GM18499 (cell line): ENCODE measurements around the gene TACC2.

Experiments used
- ATAC-seq: cut with Tn5 transposase; IDR thresholded peaks from one replicate; pipeline ENCODE4 v1.9.1; 2021; ENCODE audit warnings: moderate number of reproducible peaks; ENCODE audit not compliant: insufficient read depth, unreplicated experiment

The TACC2 gene

DNA sequence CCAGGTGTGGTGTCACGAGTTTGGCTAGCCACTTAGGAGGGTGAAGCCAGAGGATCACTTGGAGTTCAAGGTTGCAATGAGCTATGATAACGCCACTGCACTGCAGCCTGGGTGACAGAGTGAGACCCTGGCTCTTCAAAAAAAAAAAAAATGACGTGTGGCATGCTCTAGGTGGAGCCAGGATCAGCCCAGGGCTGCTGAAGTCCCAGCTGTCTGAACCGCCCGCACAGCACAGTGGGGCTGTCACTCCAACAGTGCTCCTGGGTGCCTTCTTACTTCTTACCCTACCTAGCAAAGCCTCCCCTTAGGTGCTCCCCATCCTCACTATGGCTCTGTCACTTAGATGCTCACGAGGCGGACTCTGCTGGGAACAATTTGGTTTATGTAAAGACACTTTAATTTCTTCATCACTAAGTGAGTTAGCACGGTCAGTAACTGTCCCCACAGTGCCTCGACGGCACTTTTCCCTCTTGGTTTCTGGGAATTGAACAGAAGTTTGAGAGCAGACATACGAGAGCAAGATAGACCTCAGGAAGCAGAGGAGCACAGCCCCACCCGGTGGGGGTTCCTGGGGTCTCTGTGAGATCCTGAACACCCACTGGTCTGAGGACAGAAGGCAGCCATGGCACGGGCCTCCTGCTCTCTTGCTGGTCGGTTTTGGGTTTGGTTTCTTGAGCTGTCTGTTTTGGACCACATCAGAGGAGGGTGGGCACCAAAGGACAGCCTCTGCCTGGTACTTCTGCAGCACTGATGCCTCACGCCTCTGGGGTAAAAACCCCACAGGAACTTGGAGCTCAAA lies 215.9 kb downstream of the TACC2 start:
- no peak for ATAC-seq

- no peak for ATAC-seq
Measured at GRCh38 chr10:122206471-122207065, 217.6 kb downstream of the TACC2 start.

DNA sequence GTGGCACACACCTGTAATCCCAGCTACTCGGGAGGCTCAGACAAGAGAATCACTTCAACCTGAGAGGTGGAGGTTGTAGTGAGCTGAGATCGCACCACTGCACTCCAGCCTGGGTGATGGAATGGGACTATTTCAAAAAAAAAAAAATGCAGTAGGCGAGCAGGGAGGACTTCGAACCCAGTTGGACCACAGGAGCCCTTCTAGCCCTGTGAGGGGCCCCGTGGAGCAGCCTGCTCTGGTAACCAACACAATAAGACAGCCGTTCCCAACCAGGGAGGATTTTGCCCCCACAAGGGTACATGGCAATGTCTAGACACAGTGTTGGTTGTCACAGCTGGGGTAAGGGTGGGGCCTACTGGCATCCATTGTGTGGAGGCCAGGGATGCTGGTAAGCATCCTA lies 218.2 kb downstream of the TACC2 start:
- ATAC-seq = no peak

GRCh38 chr10:122207596-122207995 lies 218.6 kb downstream of the TACC2 start:
- no peak for ATAC-seq

DNA sequence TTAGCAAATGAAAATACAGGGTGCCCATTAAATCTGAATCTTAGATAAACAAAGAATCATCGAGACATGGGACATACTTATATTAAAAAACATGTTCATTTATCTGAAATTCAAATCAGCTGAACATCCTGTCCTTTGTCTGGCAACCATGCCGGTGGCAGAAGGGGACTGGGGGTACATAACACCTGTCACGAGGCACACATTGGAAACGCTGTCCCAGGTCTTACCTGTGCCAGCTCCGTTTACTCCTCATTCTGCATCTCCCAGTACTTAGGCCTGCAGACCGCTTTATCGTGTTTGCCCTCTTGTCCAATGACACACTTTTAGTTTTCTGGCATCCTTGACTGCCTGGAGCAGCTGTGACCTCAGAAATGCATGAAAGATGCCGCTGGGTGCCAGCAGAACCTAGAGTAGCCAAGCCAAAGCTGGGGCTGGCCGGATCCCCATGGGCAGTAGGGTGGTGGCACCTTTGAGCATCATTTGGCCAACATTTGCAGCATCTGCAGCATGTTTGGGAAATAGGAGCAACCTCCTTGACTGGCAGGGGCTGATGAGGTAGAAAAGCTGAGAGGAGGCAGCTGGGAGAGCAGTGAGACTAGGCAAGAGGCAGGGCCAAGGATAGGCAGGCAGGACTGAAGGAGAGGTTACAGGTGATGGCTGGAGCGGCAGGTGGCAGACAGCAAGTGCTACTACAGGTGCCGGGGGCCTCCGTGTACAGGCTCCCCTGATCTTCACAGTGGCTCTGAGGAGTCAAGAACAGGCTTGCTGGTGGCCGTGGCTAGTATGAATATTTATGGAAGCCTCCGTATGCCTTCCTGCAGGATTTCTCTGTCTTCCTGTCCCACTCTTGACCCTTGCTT lies 219.8 kb downstream of the TACC2 start:
- ATAC-seq = no peak

DNA sequence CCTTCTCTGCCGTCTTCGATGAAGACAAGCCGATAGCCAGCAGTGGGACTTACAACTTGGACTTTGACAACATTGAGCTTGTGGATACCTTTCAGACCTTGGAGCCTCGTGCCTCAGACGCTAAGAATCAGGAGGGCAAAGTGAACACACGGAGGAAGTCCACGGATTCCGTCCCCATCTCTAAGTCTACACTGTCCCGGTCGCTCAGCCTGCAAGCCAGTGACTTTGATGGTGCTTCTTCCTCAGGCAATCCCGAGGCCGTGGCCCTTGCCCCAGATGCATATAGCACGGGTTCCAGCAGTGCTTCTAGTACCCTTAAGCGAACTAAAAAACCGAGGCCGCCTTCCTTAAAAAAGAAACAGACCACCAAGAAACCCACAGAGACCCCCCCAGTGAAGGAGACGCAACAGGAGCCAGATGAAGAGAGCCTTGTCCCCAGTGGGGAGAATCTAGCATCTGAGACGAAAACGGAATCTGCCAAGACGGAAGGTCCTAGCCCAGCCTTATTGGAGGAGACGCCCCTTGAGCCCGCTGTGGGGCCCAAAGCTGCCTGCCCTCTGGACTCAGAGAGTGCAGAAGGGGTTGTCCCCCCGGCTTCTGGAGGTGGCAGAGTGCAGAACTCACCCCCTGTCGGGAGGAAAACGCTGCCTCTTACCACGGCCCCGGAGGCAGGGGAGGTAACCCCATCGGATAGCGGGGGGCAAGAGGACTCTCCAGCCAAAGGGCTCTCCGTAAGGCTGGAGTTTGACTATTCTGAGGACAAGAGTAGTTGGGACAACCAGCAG lies 221.7 kb downstream of the TACC2 start:
- ATAC-seq = no peak

- ATAC-seq = no peak
Measured at GRCh38 chr10:122213364-122213763, 224.4 kb downstream of the TACC2 start.

DNA sequence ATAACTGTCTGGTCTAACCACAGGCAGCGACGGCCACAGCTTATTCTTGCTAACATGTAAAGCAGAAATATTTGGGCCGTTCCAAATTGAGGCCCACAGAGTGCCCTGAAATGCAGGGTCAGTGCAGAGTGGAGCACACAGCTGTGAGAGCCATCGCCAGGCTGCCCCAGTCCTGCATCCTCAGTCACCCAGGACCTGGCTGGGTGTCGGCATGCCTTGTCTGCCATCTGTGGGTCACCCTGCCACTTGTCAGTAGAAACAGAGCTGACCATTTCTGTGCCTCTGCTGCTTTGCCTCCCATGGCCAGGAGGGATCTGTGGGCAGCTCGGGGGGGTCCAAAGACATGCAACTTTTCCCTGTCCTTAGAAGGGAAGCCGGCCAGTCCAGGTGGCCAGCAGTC lies 224.8 kb downstream of the TACC2 start:
- ATAC-seq = no peak

- no peak for ATAC-seq
Measured at GRCh38 chr10:122216047-122216446, 227.1 kb downstream of the TACC2 start.

DNA sequence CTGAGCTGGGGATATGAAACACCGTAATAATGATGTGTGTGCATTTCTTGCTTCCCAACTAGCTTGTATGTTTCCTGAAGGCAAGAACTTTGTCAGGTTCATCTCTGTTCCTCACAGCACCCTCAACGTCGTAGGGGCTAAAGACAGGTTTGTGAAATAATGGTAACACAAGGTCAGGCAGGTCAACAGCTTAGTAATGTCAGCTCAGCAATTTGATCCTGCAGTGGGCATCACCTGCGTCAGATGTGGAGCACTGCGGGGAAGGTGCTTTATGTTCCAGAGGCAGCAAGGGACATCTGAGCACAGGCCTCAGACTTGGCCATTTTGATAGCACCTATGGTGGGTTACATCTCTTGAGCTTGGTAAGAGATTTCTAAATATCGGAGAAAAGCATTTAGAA lies 230.4 kb downstream of the TACC2 start:
- ATAC-seq = no peak

GRCh38 chr10:122220736-122221135 lies 231.8 kb downstream of the TACC2 start:
- no peak for ATAC-seq

DNA sequence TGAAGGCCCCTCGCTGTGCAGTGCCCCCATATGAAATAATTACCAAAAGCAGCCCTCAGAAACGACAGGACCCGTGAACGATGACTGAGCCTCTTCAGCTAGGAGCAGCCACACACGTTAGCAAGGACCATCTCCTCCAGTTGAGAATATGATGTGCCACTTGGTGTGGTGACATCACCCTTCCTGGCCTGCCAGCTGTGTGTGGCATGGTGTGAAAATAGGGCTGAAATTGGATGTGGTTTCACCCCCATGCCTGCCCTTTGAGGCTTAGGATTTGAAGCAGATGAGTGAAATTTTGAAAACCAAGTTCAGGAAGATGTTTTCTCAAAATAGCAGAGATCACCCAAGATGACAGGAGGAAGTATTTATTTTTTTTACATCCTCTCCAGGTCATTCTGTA lies 233.0 kb downstream of the TACC2 start:
- ATAC-seq = no peak

- ATAC-seq = no peak
Measured at GRCh38 chr10:122222638-122223037, 233.7 kb downstream of the TACC2 start.

DNA sequence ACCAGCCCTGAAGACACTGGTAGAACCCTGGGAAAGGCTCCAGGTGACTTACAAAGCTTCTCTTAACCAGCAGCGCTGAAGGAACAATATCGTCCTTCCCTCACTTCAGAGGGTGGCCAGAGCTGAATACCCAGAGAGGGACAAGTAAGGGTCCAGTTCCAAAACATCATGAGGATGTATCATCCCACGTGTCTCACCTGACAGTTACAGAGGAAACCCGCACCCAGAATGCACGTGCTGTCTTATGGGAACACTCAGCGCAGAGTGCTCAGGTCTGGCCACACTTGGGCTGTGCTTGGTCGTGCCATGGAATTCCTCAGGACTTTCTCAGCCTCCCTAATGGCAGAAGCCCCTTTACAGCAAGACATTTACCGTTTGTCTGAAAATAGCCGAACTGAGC lies 235.2 kb downstream of the TACC2 start:
- ATAC-seq = no peak

DNA sequence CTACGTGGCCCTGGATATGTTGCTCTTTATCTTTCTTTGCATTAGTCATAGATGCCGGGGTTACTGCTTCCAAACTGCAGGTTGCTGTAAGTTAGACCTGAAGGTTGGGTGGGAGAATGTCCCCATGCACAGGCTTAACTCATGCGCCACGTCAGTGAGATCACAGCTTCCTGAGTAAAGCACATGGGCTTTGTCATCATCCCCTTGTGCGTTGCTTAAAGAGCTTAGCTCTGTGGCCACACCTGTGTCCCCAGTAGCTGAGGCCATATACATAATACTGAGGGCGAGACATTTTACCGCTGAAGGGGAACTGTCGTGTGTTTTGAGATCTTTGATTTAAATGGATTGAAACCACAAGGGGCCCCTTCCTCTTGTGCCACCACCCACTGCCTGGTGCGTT lies 236.4 kb downstream of the TACC2 start:
- ATAC-seq = no peak

DNA sequence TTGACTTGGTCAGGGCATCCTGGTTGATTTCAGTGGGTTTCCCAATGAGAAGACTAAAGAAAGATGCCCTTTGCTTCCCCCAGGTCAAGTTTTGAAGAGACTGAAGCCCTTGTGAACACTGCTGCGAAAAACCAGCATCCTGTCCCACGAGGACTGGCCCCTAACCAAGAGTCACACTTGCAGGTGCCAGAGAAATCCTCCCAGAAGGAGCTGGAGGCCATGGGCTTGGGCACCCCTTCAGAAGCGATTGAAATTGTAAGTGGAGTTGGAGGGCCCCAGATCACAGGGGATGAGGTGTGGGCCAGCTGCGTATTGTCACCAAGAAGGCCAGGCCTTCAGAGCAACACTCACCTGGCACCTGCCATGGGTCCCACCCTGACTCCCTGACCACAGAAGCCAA lies 238.8 kb downstream of the TACC2 start:
- no peak for ATAC-seq

GRCh38 chr10:122229666-122230065 lies 240.7 kb downstream of the TACC2 start:
- ATAC-seq = no peak

DNA sequence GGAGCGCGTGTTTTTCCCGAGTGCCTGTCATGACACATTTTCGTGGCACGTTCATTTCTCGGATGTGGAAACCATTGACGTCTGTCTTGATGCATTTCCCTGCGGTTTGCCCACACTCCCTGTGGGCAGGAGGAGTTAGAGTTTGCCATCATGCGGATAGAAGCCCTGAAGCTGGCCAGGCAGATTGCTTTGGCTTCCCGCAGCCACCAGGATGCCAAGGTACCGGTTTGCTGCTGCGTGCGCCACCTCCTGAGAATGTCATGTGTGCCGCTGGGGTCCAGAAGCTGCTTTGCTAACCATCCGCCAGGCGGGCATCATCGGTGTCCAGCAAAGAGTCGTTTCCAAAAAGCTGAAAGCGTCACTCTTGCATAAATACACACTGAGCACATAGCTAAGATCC lies 241.3 kb downstream of the TACC2 start:
- no peak for ATAC-seq

DNA sequence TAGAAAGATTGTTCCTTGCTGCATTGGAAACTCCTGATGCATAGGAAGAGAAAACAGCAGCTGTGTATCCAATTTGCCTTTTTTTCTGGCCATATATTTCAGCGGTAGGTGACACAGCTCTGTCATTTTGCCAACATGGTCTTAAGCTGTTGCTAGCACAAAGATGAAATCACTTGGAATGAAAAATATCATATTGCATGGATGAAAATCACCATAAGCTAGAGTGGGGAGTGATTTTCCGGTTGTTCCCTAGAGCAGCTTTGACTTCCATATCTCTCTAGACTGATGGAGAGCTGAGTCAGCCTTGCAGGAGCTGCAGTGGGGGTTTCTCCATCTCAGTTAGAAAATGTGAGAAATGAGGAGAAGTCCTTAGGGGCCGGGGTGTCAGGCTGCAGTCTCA lies 243.8 kb downstream of the TACC2 start:
- ATAC-seq = no peak

- no peak for ATAC-seq
Measured at GRCh38 chr10:122233857-122234348, 244.9 kb downstream of the TACC2 start.
